Activated CD8-positive, alpha-beta memory T cell treated with anti-CD3 and anti-CD28 coated beads, Interleukin-2, amount 50 U/mL, for 24 hours (primary cell): ENCODE data around the gene SORCS2.

Experiments
- DNase-seq: peaks from one replicate; pipeline ENCODE4 v3.0.0-alpha.2; 2020; ENCODE audit errors: extremely low read depth

The SORCS2 gene

GRCh38 chr4:7689773-7690693 is 497.7 kb downstream of the SORCS2 start:
- no peak for DNase-seq

- DNase-seq, result no peak
These were observed 498.7 kb downstream of the SORCS2 start for GRCh38 chr4:7691061-7691460.

GRCh38 chr4:7691982-7692381 is 499.6 kb downstream of the SORCS2 start:
- no peak for DNase-seq

GRCh38 chr4:7692451-7693236 is 500.3 kb downstream of the SORCS2 start:
- no peak for DNase-seq

GRCh38 chr4:7693237-7693608 is 500.9 kb downstream of the SORCS2 start:
- no peak for DNase-seq

GRCh38 chr4:7693711-7694110 is 501.4 kb downstream of the SORCS2 start:
- no peak for DNase-seq

- no peak for DNase-seq
These were observed 502.0 kb downstream of the SORCS2 start for GRCh38 chr4:7694324-7694723.

- DNase-seq, result no peak
These were observed 505.0 kb downstream of the SORCS2 start for GRCh38 chr4:7697343-7697742.

GRCh38 chr4:7697821-7698220 is 505.5 kb downstream of the SORCS2 start:
- no peak for DNase-seq

GRCh38 chr4:7698584-7698983 is 506.2 kb downstream of the SORCS2 start:
- DNase-seq, result no peak

- no peak for DNase-seq
These were observed 506.7 kb downstream of the SORCS2 start for GRCh38 chr4:7699031-7699430.

- no peak for DNase-seq
These were observed 507.5 kb downstream of the SORCS2 start for GRCh38 chr4:7699825-7700224.

- no peak for DNase-seq
These were observed 508.3 kb downstream of the SORCS2 start for GRCh38 chr4:7700665-7701064.

GRCh38 chr4:7701866-7702649 is 509.7 kb downstream of the SORCS2 start:
- no peak for DNase-seq

GRCh38 chr4:7703688-7704087 is 511.4 kb downstream of the SORCS2 start:
- DNase-seq, result no peak

GRCh38 chr4:7704091-7704490 is 511.8 kb downstream of the SORCS2 start:
- DNase-seq, result no peak

GRCh38 chr4:7704625-7705024 is 512.3 kb downstream of the SORCS2 start:
- DNase-seq, result no peak

GRCh38 chr4:7705062-7705461 is 512.7 kb downstream of the SORCS2 start:
- DNase-seq, result no peak

GRCh38 chr4:7705593-7705992 is 513.3 kb downstream of the SORCS2 start:
- DNase-seq, result no peak

GRCh38 chr4:7708238-7708637 is 515.9 kb downstream of the SORCS2 start:
- no peak for DNase-seq

- DNase-seq, result no peak
These were observed 516.6 kb downstream of the SORCS2 start for GRCh38 chr4:7708981-7709380.

GRCh38 chr4:7709431-7709830 is 517.1 kb downstream of the SORCS2 start:
- DNase-seq, result no peak
